Measurements from ENCODE around the gene NOC4L.

- no peak for TF ChIP-seq CTCF (IDR thresholded peaks at IDR 0.05; ENCODE audit: insufficient read depth, low read depth, low read length)
- no peak for TF ChIP-seq EZH2 (IDR thresholded peaks at IDR 0.05; ENCODE audit: insufficient read depth, low read length)
Observed at GRCh38 chr12:132148368-132149045, 4.2 kb downstream of the NOC4L start.
